IMR-90 (cell line): ENCODE measurements around the gene FUT7. TPM values are rescaled to one million over a fixed set of nuclear protein-coding genes. Genes with fewer than 3 reads are reported as not detected.

Experiments
- ATAC-seq: fragments of 200-7000 bp; cut with Tn5 transposase; 2 replicates; pipeline ENCODE4 v1.9.1; 2020; ENCODE audit warnings: low read depth, mild to moderate bottlenecking, moderate library complexity
- BruUV-seq: library from RNA; stranded (reverse); fragments of 400-500 nt; replicated peaks from 2 replicates; lab custom pipeline; 2021; lab: Mats Ljungman, UMichigan
- CTCF ChIA-PET: fragments of 300-600 bp; formaldehyde crosslinking; extraction: SDS; loops from one replicate; lab custom pipeline; 2021; ENCODE audit warnings: antibody characterized with exemption; lab: Yijun Ruan, JAX
- POLR2A ChIA-PET: fragments of 300-600 bp; sonication (Branson Sonifier 250); formaldehyde crosslinking; loops from one replicate; lab custom pipeline; 2022; ENCODE audit warnings: antibody characterized with exemption; ENCODE audit not compliant: unreplicated experiment; lab: Charles Lee
- DNase-seq: peaks from one replicate; pipeline ENCODE4 v3.0.0; 2013
- H2AFZ ChIP-seq: replicated peaks from 2 replicates; pipeline ENCODE3; 2013; ENCODE audit warnings: low read length, mild to moderate bottlenecking; ENCODE audit not compliant: poor library complexity
- H2AK5ac ChIP-seq: 2 replicates; pipeline ENCODE4 v1.6.1; 2013; ENCODE audit warnings: low read depth, low read length, inconsistent platforms
- H2AK9ac ChIP-seq: replicated peaks from 2 replicates; pipeline ENCODE3; 2013; ENCODE audit warnings: mild to moderate bottlenecking, low read depth, low read length, moderate library complexity; ENCODE audit not compliant: poor library complexity
- H2BK120ac ChIP-seq: 2 replicates; pipeline ENCODE4 v1.6.1; 2013; ENCODE audit warnings: low read depth, low read length, inconsistent platforms
- H2BK15ac ChIP-seq: 3 replicates; pipeline ENCODE4 v1.6.1; 2013; ENCODE audit warnings: low read depth, low read length, inconsistent platforms
- H2BK20ac ChIP-seq: 2 replicates; pipeline ENCODE4 v1.6.1; 2013; ENCODE audit warnings: low read depth, mild to moderate bottlenecking, inconsistent platforms, low read length, moderate library complexity
- H2BK5ac ChIP-seq: 2 replicates; pipeline ENCODE4 v1.6.1; 2013; ENCODE audit warnings: mild to moderate bottlenecking, low read depth, low read length, inconsistent platforms; ENCODE audit not compliant: poor library complexity, severe bottlenecking
- H3K14ac ChIP-seq: replicated peaks from 2 replicates; pipeline ENCODE4 v1.6.1; 2013; ENCODE audit warnings: low read depth, low read length, inconsistent platforms
- H3K18ac ChIP-seq: 2 replicates; pipeline ENCODE4 v1.6.1; 2013; ENCODE audit warnings: low read depth, low read length, control low read depth
- H3K23ac ChIP-seq: 2 replicates; pipeline ENCODE4 v1.6.1; 2013; ENCODE audit warnings: low read depth, low read length, inconsistent platforms
- H3K27ac ChIP-seq: 2 replicates; pipeline ENCODE4 v1.5.1; 2013; ENCODE audit warnings: mild to moderate bottlenecking, control low read depth, low read length; ENCODE audit not compliant: insufficient read depth
- H3K27me3 ChIP-seq: 2 replicates; pipeline ENCODE4 v1.6.1; 2013; ENCODE audit warnings: low read length; ENCODE audit not compliant: control insufficient read depth, insufficient read depth
- H3K36me3 ChIP-seq: 2 replicates; pipeline ENCODE4 v1.6.1; 2013; ENCODE audit warnings: low read length, mixed read lengths; ENCODE audit not compliant: control insufficient read depth, insufficient read depth
- H3K4ac ChIP-seq: 2 replicates; pipeline ENCODE4 v1.6.1; 2013; ENCODE audit warnings: low read depth, low read length, inconsistent platforms
- H3K4me1 ChIP-seq: 2 replicates; pipeline ENCODE4 v1.6.1; 2013; ENCODE audit warnings: low read length, mixed read lengths; ENCODE audit not compliant: control insufficient read depth, insufficient read depth
- H3K4me2 ChIP-seq: 2 replicates; pipeline ENCODE4 v1.6.1; 2013; ENCODE audit warnings: low read depth, mild to moderate bottlenecking, control low read depth, low read length, moderate library complexity
- H3K4me3 ChIP-seq: 2 replicates; pipeline ENCODE4 v1.5.1; 2013; ENCODE audit warnings: low read depth, mild to moderate bottlenecking, control low read depth, low read length, moderate library complexity; ENCODE audit not compliant: insufficient read depth
- H3K56ac ChIP-seq: 2 replicates; pipeline ENCODE4 v1.6.1; 2013; ENCODE audit warnings: low read length, inconsistent platforms; ENCODE audit not compliant: insufficient read depth; ENCODE audit errors: extremely low read depth
- H3K79me1 ChIP-seq, 2 experiments: 2 replicates each; pipeline ENCODE4 v1.6.1; 2013; ENCODE audit warnings: low read length in 2 of 2, inconsistent platforms in 1 of 2, low read depth in 1 of 2
- H3K9ac ChIP-seq: 2 replicates; pipeline ENCODE4 v1.6.1; 2013; ENCODE audit warnings: low read depth, low read length, control low read depth
- H3K9me1 ChIP-seq: 2 replicates; pipeline ENCODE4 v1.6.1; 2013; ENCODE audit warnings: low read length, inconsistent platforms; ENCODE audit not compliant: insufficient read depth
- H3K9me3 ChIP-seq: 2 replicates; pipeline ENCODE4 v1.6.1; 2013; ENCODE audit warnings: low read length; ENCODE audit not compliant: control insufficient read depth, insufficient read depth
- H4K20me1 ChIP-seq: 2 replicates; pipeline ENCODE4 v1.6.1; 2013; ENCODE audit warnings: low read length, inconsistent platforms; ENCODE audit not compliant: insufficient read depth
- H4K5ac ChIP-seq: 2 replicates; pipeline ENCODE4 v1.6.1; 2013; ENCODE audit warnings: mild to moderate bottlenecking, low read depth, low read length, control low read depth
- H4K8ac ChIP-seq, 2 experiments: 2 replicates each; pipeline ENCODE4 v1.6.1; 2013; ENCODE audit warnings: low read depth in 2 of 2, low read length in 2 of 2, control low read depth in 1 of 2, inconsistent platforms in 1 of 2
- H4K91ac ChIP-seq: 2 replicates; pipeline ENCODE4 v1.6.1; 2013; ENCODE audit warnings: low read depth, low read length, inconsistent platforms; ENCODE audit not compliant: insufficient read depth
- BHLHE40 ChIP-seq: fragments of 150-350 bp; IDR thresholded peaks from 2 replicates; pipeline ENCODE4 v1.6.1; 2016; ENCODE audit warnings: mild to moderate bottlenecking, low read depth, low read length
- CTCF ChIP-seq: conservative IDR thresholded peaks from 2 replicates; pipeline ENCODE4 v1.5.1; 2012; ENCODE audit warnings: mild to moderate bottlenecking, low read depth, low read length, improper control_type of control experiment
- FOS ChIP-seq: fragments of 150-350 bp; IDR thresholded peaks from 2 replicates; pipeline ENCODE4 v1.6.1; 2016; ENCODE audit warnings: low read depth, low read length
- MAFK ChIP-seq: IDR thresholded peaks from 2 replicates; pipeline ENCODE4 v1.6.1; 2012; ENCODE audit warnings: low read depth, low read length, improper control_type of control experiment
- MAZ ChIP-seq: IDR thresholded peaks from 2 replicates; pipeline ENCODE4 v1.6.1; 2012; ENCODE audit warnings: low read depth, mild to moderate bottlenecking, low read length, improper control_type of control experiment, moderate library complexity, borderline replicate concordance
- MXI1 ChIP-seq: IDR thresholded peaks from 2 replicates; pipeline ENCODE4 v1.6.1; 2012; ENCODE audit warnings: low read depth, mild to moderate bottlenecking, low read length, moderate library complexity, borderline replicate concordance
- RAD21 ChIP-seq: IDR thresholded peaks from 2 replicates; pipeline ENCODE4 v1.6.1; 2012; ENCODE audit warnings: low read length, improper control_type of control experiment
- SMC3 ChIP-seq: fragments of 150-350 bp; IDR thresholded peaks from 2 replicates; pipeline ENCODE4 v1.6.1; 2016; ENCODE audit warnings: low read depth, mild to moderate bottlenecking, antibody characterized with exemption, low read length, moderate library complexity
- USF2 ChIP-seq: fragments of 150-350 bp; IDR thresholded peaks from 2 replicates; pipeline ENCODE4 v1.6.1; 2017; ENCODE audit warnings: mild to moderate bottlenecking, antibody characterized with exemption, low read length, low read depth
- WGBS, 2 experiments: methylation state at CpG; one replicate each; pipeline versions ENCODE4 v1.1.5 to v1.1.7; 2013; ENCODE audit warnings: missing lambda C conversion rate in 2 of 2; ENCODE audit not compliant: insufficient read length in 1 of 2; ENCODE audit errors: extremely low coverage in 2 of 2; 5-methylcytosine and 5-hydroxymethylcytosine counted together
- dilution Hi-C: fragments of 300-500 bp; cut with HindIII; formaldehyde crosslinking; loops from one replicate; pipeline ENCODE4 v1.14.3; 2018; ENCODE audit warnings: low sequenced_read_pairs; ENCODE audit not compliant: unreplicated experiment
- in situ Hi-C: fragments of 300-500 bp; cut with MboI; formaldehyde crosslinking; loops from 3 replicates; pipeline ENCODE4 v1.14.3; 2019; ENCODE audit warnings: low sequenced_read_pairs, inconsistent platforms, mixed read lengths
- intact Hi-C: fragments of 100-400 bp; cut with micrococcal nuclease; formaldehyde crosslinking; loops from 2 replicates; pipeline ENCODE4 v1.10.0; 2022
- polyA plus RNA-seq, 3 experiments: library from polyadenylated mRNA; depleted of rRNA; stranded (reverse); fragments of >200 nt; gene quantifications; 2 replicates each; pipeline ENCODE4 v1.2.3, GENCODE V29; 2012; ENCODE audit warnings: low replicate concordance in 1 of 3
- total RNA-seq: library from RNA; depleted of rRNA; stranded (reverse); fragments of >200 nt; gene quantifications from 2 replicates; pipeline ENCODE4 v1.2.3, GENCODE V29; 2012

The FUT7 gene
- total and polyA plus RNA-seq, 2 of the 4 experiments (the other 2 are of a cell fraction): not detected

- Histone ChIP-seq H3K56ac (no peak overlapping the region), H2BK20ac (no peak overlapping the region), H3K27me3 (no peaks in the 10 kb centered on the region), H4K5ac (no peak overlapping the region), H3K4me2 (no peak overlapping the region), H3K14ac (no peak overlapping the region), H3K36me3 (peaks cover 42% of the 10 kb centered on the region; the same call in 1 of the 2 replicates), H3K23ac (no peak overlapping the region), H3K4me3 (no peak overlapping the region), H3K9me1 (no peaks in the 10 kb centered on the region), H2BK15ac (no peak overlapping the region), H2AK9ac (no peak overlapping the region), H3K27ac (no peak overlapping the region), H3K9ac (no peak overlapping the region), H3K9me3 (no peaks in the 10 kb centered on the region), H3K79me1 (no peaks in the 10 kb centered on the region), H3K18ac (no peak overlapping the region), H4K20me1 (no peaks in the 10 kb centered on the region; the same call in 1 of the 2 replicates), H2BK120ac (no peak overlapping the region), H4K91ac (no peak overlapping the region), H2BK5ac (no peak overlapping the region), H4K8ac (no peak overlapping the region), H3K4ac (no peak overlapping the region), H2AFZ (no peak overlapping the region), H2AK5ac (no peak overlapping the region), H3K4me1 (no peaks in the 10 kb centered on the region)
- 96% methylated on average over 19 of the region's 21 CpGs; no CpG with 5 or more reads in 1 of the 2 experiments for WGBS, 2 experiments
- POLR2A ChIA-PET: no interaction called here
- intact Hi-C loops (no loop called here), dilution Hi-C loops (no loop called here), in situ Hi-C loops (no loop called here)
- no peak for DNase-seq
- ATAC-seq: no peak
- TF ChIP-seq RAD21 (no peak), MAFK (no peak), MXI1 (no peak), CTCF (no peak), MAZ (no peak), FOS (no peak), BHLHE40 (no peak), SMC3 (no peak), USF2 (no peak)
- no TSS peak for BruUV-seq
- CTCF ChIA-PET: no interaction called here
Observed at GRCh38 chr9:137015976-137016375, 15.9 kb downstream of the FUT7 start.
